ENCODE results near the gene CXXC5.

DNA sequence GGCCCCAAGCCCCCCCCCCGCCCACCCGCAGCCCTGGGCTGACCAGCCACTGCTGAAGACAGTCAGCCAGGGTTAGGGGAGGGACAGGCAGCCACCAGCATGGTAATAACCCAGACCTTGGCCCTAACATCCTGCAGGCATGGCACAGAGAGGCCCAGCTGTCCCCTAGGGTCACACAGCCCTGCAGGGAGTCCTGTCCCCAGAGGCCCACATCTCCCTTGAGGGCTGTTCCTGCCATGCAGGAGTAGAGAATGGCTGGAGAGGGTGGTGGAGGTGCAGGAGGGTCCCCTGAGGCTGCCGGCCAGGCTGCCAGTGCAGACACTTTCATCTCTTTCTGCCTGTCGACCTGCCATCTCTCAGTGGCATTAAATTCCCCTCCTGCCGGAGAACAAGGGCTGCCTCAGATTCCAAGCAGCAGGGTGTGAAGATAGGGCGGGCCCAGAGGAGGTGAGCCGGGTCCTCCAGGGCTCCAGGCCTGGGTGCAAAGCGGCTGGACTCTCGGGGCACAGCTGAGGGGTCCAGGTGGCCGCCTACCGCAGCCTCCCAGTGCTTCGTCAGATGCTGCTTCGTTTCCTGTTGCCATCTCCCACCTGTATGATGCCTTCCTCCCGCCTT lies 40.0 kb downstream of the CXXC5 start:
- TF ChIP-seq, protein P1, sequence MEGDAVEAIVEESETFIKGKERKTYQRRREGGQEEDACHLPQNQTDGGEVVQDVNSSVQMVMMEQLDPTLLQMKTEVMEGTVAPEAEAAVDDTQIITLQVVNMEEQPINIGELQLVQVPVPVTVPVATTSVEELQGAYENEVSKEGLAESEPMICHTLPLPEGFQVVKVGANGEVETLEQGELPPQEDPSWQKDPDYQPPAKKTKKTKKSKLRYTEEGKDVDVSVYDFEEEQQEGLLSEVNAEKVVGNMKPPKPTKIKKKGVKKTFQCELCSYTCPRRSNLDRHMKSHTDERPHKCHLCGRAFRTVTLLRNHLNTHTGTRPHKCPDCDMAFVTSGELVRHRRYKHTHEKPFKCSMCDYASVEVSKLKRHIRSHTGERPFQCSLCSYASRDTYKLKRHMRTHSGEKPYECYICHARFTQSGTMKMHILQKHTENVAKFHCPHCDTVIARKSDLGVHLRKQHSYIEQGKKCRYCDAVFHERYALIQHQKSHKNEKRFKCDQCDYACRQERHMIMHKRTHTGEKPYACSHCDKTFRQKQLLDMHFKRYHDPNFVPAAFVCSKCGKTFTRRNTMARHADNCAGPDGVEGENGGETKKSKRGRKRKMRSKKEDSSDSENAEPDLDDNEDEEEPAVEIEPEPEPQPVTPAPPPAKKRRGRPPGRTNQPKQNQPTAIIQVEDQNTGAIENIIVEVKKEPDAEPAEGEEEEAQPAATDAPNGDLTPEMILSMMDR (conservative IDR thresholded peaks at IDR 0.05 in 1 of 2, IDR thresholded peaks at IDR 0.05 in 1 of 2; ENCODE audit: extremely low read depth in 1 of 2, insufficient read depth in 1 of 2, low read depth in 1 of 2, low read length in 2 of 2): no peak
- TF ChIP-seq EZH2 (IDR thresholded peaks at IDR 0.05; ENCODE audit: borderline replicate concordance, low read length): no peak
